HG03575 (cell line): Measurements from ENCODE around the gene PTN.
"Not testable (repeated sequence)": the region's sequence is repeated elsewhere in the genome, so short reads cannot be mapped to it uniquely, and the experiment has no call there.

ENCODE experiments used
- ATAC-seq: cut with Tn5 transposase; IDR thresholded peaks from one replicate; pipeline ENCODE4 v1.9.1; 2021; ENCODE audit not compliant: unreplicated experiment, insufficient number of reproducible peaks, low FRiP score; ENCODE audit errors: extremely low read depth

PTN gene

GRCh38 chr7:137209151-137209817 is 134.2 kb downstream of the PTN start:
- ATAC-seq, result no peak

GRCh38 chr7:137206770-137207169 is 136.8 kb downstream of the PTN start:
- ATAC-seq, result no peak

GRCh38 chr7:137204246-137204645 is 139.3 kb downstream of the PTN start:
- ATAC-seq, result no peak

- ATAC-seq, result no peak
These were observed 140.2 kb downstream of the PTN start for GRCh38 chr7:137203351-137203750.

GRCh38 chr7:137196648-137197047 is 146.9 kb downstream of the PTN start:
- ATAC-seq, result no peak

GRCh38 chr7:137195996-137196395 is 147.5 kb downstream of the PTN start:
- ATAC-seq, result no peak

GRCh38 chr7:137181619-137182018 is 161.9 kb downstream of the PTN start:
- ATAC-seq, result not testable (repeated sequence)
